Measurements from ENCODE around the gene FREY1.

Gene FREY1

GRCh38 chr11:45858751-45859398, 48.2 kb downstream of the FREY1 start:
- Histone ChIP-seq H2AFZ (no peak overlapping the region), H3K27ac (peak overlapping the region; percentile 79), H3K36me3 (ENCODE audit: control insufficient read depth, insufficient read depth, low read length) (no peaks in the 10 kb centered on the region), H3K79me2 (peaks cover 2% of the 10 kb centered on the region), H3K4me2 (ENCODE audit: low read length) (peak overlapping the region; percentile 28), H3K9me3 (ENCODE audit: control insufficient read depth, low read length) (no peaks in the 10 kb centered on the region), H3K27me3 (ENCODE audit: control insufficient read depth, insufficient read depth, low read length) (no peaks in the 10 kb centered on the region), H3K4me3 (ENCODE audit: low read depth, low read length) (no peak overlapping the region), H3K4me1 (peaks cover 19% of the 10 kb centered on the region), H3K9ac (no peak overlapping the region)
- TF ChIP-seq CTCF (IDR thresholded peaks at IDR 0.05) = no peak

- no peak overlapping the region for H3K4me2 ChIP-seq (ENCODE audit: low read length)
- peaks cover 7% of the 10 kb centered on the region for H3K79me2 ChIP-seq
- H3K4me1 ChIP-seq = peaks cover 19% of the 10 kb centered on the region
- H3K4me3 ChIP-seq (ENCODE audit: low read depth, low read length) = no peak overlapping the region
- peak overlapping the region; percentile 79 for H3K27ac ChIP-seq
- no peaks in the 10 kb centered on the region for H3K27me3 ChIP-seq (ENCODE audit: control insufficient read depth, insufficient read depth, low read length)
- no peak overlapping the region for H2AFZ ChIP-seq
- no peak for TF ChIP-seq CTCF (IDR thresholded peaks at IDR 0.05)
- no peaks in the 10 kb centered on the region for H3K9me3 ChIP-seq (ENCODE audit: control insufficient read depth, low read length)
- H3K9ac ChIP-seq = no peak overlapping the region
- H3K36me3 ChIP-seq (ENCODE audit: control insufficient read depth, insufficient read depth, low read length) = no peaks in the 10 kb centered on the region
These were observed 49.1 kb downstream of the FREY1 start for GRCh38 chr11:45857961-45858474.

All from parathyroid adenoma (tissue), 2 donors.